Activated naive CD4-positive, alpha-beta T cell treated with anti-CD3 and anti-CD28 coated beads, Interleukin-2, amount 10 ng/mL, durations not matched to agents 7 days and 5 days (primary cell): ENCODE results near the gene ZNF324B.
"Not testable (repeated sequence)": the region's sequence is repeated elsewhere in the genome, so short reads cannot be mapped to it uniquely, and the experiment has no call there.

Source experiments
- CTCF ChIA-PET: fragments of 350-600 bp; sonication (Branson Sonifier 250); formaldehyde crosslinking; loops from one replicate; lab custom pipeline; 2021; ENCODE audit warnings: antibody characterized with exemption; lab: Charles Lee
- DNase-seq: peaks from one replicate; pipeline ENCODE4 v3.0.0-alpha.2; 2020
- H3K27ac Mint-ChIP-seq: one replicate; pipeline ENCODE4 v1.8.0; 2021; ENCODE audit warnings: mild to moderate bottlenecking, moderate library complexity, mixed read lengths
- H3K27me3 Mint-ChIP-seq: one replicate; pipeline ENCODE4 v1.8.0; 2021; ENCODE audit warnings: mild to moderate bottlenecking, mixed read lengths
- H3K36me3 Mint-ChIP-seq: one replicate; pipeline ENCODE4 v1.8.0; 2021; ENCODE audit warnings: mixed read lengths
- H3K4me1 Mint-ChIP-seq: one replicate; pipeline ENCODE4 v1.8.0; 2021; ENCODE audit warnings: mixed read lengths
- H3K4me3 Mint-ChIP-seq: one replicate; pipeline ENCODE4 v1.8.0; 2021; ENCODE audit warnings: mild to moderate bottlenecking, moderate library complexity, mixed read lengths
- H3K9me3 Mint-ChIP-seq: one replicate; pipeline ENCODE4 v1.8.0; 2021; ENCODE audit warnings: mixed read lengths

The ZNF324B gene

GRCh38 chr19:58480831-58481230, 29.4 kb downstream of the ZNF324B start:
- H3K9me3 Mint-ChIP-seq, result no peaks in the 10 kb centered on the region
- peak overlapping the region; percentile 64 for H3K27ac Mint-ChIP-seq
- no peak overlapping the region for H3K4me3 Mint-ChIP-seq
- H3K36me3 Mint-ChIP-seq, result peaks cover 2% of the 10 kb centered on the region
- no peak for DNase-seq
- CTCF ChIA-PET, result no interaction called here
- peaks cover 14% of the 10 kb centered on the region for H3K4me1 Mint-ChIP-seq
- no peaks in the 10 kb centered on the region for H3K27me3 Mint-ChIP-seq

- CTCF ChIA-PET, result no interaction called here
- H3K27ac Mint-ChIP-seq, result peak overlapping the region; percentile 79
Observed at GRCh38 chr19:58482372-58482771, 30.9 kb downstream of the ZNF324B start.

GRCh38 chr19:58483776-58484175, 32.4 kb downstream of the ZNF324B start:
- DNase-seq, result no peak
- CTCF ChIA-PET, result interaction anchor here (1.0 kb wide), 1 partner anchor 36 kb away, joined by 3 read pairs; the partner anchor contains the start of gene ZBTB45
- H3K4me1 Mint-ChIP-seq, result peaks cover 2% of the 10 kb centered on the region
- peaks cover 2% of the 10 kb centered on the region for H3K36me3 Mint-ChIP-seq
- H3K27me3 Mint-ChIP-seq, result no peaks in the 10 kb centered on the region
- no peak overlapping the region for H3K27ac Mint-ChIP-seq
- H3K4me3 Mint-ChIP-seq, result no peak overlapping the region
- H3K9me3 Mint-ChIP-seq, result no peaks in the 10 kb centered on the region

More at GRCh38 chr19:58482372-58482771, 30.9 kb downstream of the ZNF324B start:
- Mint-ChIP-seq H3K4me3 (no peak overlapping the region), H3K27me3 (no peaks in the 10 kb centered on the region), H3K9me3 (no peaks in the 10 kb centered on the region), H3K4me1 (peaks cover 3% of the 10 kb centered on the region), H3K36me3 (peaks cover 2% of the 10 kb centered on the region)
- no peak for DNase-seq

- CTCF ChIA-PET, result interaction anchor here (1.0 kb wide), 1 partner anchor 36 kb away, joined by 3 read pairs; the partner anchor contains the start of gene ZBTB45
- H3K27ac Mint-ChIP-seq, DNase-seq, H3K9me3 Mint-ChIP-seq, H3K4me1 Mint-ChIP-seq, H3K36me3 Mint-ChIP-seq, H3K27me3 Mint-ChIP-seq, H3K4me3 Mint-ChIP-seq: not testable (repeated sequence)
Observed at GRCh38 chr19:58484349-58484748, 32.9 kb downstream of the ZNF324B start.

- no peaks in the 10 kb centered on the region for H3K36me3 Mint-ChIP-seq
- no peak overlapping the region for H3K4me3 Mint-ChIP-seq
- no peak for DNase-seq
- peaks cover 7% of the 10 kb centered on the region for H3K4me1 Mint-ChIP-seq
- H3K27me3 Mint-ChIP-seq, result no peaks in the 10 kb centered on the region
- no peaks in the 10 kb centered on the region for H3K9me3 Mint-ChIP-seq
- CTCF ChIA-PET, result no interaction called here
- no peak overlapping the region for H3K27ac Mint-ChIP-seq
Observed at GRCh38 chr19:58491393-58491792, 40.0 kb downstream of the ZNF324B start.

GRCh38 chr19:58492265-58492664, 40.8 kb downstream of the ZNF324B start:
- no peak overlapping the region for H3K27ac Mint-ChIP-seq

GRCh38 chr19:58497634-58498170, 46.3 kb downstream of the ZNF324B start:
- CTCF ChIA-PET, result no interaction called here
- Mint-ChIP-seq H3K27me3 (peaks cover 16% of the 10 kb centered on the region), H3K36me3 (peaks cover 15% of the 10 kb centered on the region), H3K27ac (peak overlapping the region; percentile 42), H3K9me3 (peaks cover 11% of the 10 kb centered on the region), H3K4me1 (peaks cover 24% of the 10 kb centered on the region), H3K4me3 (peak overlapping the region; percentile 50)
- DNase-seq, result no peak

More at GRCh38 chr19:58492265-58492664, 40.8 kb downstream of the ZNF324B start:
- CTCF ChIA-PET, result no interaction called here
- Mint-ChIP-seq H3K9me3 (no peaks in the 10 kb centered on the region), H3K4me3 (no peak overlapping the region), H3K27me3 (no peaks in the 10 kb centered on the region), H3K4me1 (peaks cover 7% of the 10 kb centered on the region), H3K36me3 (peaks cover 1% of the 10 kb centered on the region)
- DNase-seq, result no peak

- Mint-ChIP-seq H3K36me3 (peaks cover 15% of the 10 kb centered on the region), H3K27ac (peak overlapping the region; percentile 88), H3K4me1 (peaks cover 24% of the 10 kb centered on the region), H3K27me3 (peaks cover 16% of the 10 kb centered on the region), H3K4me3 (peak overlapping the region; percentile 88), H3K9me3 (peaks cover 11% of the 10 kb centered on the region)
- DNase-seq, result no peak
- CTCF ChIA-PET, result no interaction called here
Observed at GRCh38 chr19:58498316-58499020, 47.0 kb downstream of the ZNF324B start.

GRCh38 chr19:58499021-58499927, 47.9 kb downstream of the ZNF324B start:
- peak; percentile 99 for DNase-seq
- Mint-ChIP-seq H3K27me3 (peaks cover 16% of the 10 kb centered on the region), H3K4me1 (peaks cover 24% of the 10 kb centered on the region), H3K9me3 (peaks cover 11% of the 10 kb centered on the region), H3K36me3 (peaks cover 15% of the 10 kb centered on the region), H3K27ac (peak overlapping the region; percentile 88), H3K4me3 (peak overlapping the region; percentile 88)
- CTCF ChIA-PET, result interaction anchor here (1.5 kb wide), 2 partner anchors 19 to 21 kb away, joined by 5 to 6 read pairs; no protein-coding TSS in a partner anchor

GRCh38 chr19:58500242-58500641, 48.8 kb downstream of the ZNF324B start:
- Mint-ChIP-seq H3K27me3 (peaks cover 16% of the 10 kb centered on the region), H3K4me3 (no peak overlapping the region), H3K9me3 (peaks cover 11% of the 10 kb centered on the region), H3K27ac (no peak overlapping the region), H3K4me1 (peaks cover 24% of the 10 kb centered on the region), H3K36me3 (peaks cover 15% of the 10 kb centered on the region)
- DNase-seq, result no peak
- CTCF ChIA-PET, result interaction anchor here (1.5 kb wide), 2 partner anchors 18 to 20 kb away, joined by 5 to 6 read pairs; no protein-coding TSS in a partner anchor
